Colonic mucosa (tissue), 4 donors: ENCODE data around the gene CPHXL. TPM values are rescaled to one million over a fixed set of nuclear protein-coding genes. Genes with fewer than 3 reads are reported as not detected.
A peak's percentile ranks its signal among the peaks of the same experiment; 100 is the strongest.

Experiments
- DNase-seq: peaks from one replicate; pipeline ENCODE4 v3.0.0-alpha.2; 2020
- H3K27ac ChIP-seq: fragments of 200-600 bp; one replicate; pipeline ENCODE4 v1.8.0; 2021
- H3K27me3 ChIP-seq: fragments of 200-600 bp; one replicate; pipeline ENCODE4 v1.8.0; 2021
- H3K36me3 ChIP-seq: fragments of 200-600 bp; one replicate; pipeline ENCODE4 v1.8.0; 2021
- H3K4me1 ChIP-seq: fragments of 200-600 bp; one replicate; pipeline ENCODE4 v1.8.0; 2021; ENCODE audit warnings: mild to moderate bottlenecking
- H3K4me3 ChIP-seq: fragments of 200-600 bp; one replicate; pipeline ENCODE4 v1.8.0; 2021
- H3K9ac ChIP-seq, 2 donors: one replicate each; pipeline ENCODE4 v1.7.0; 2013; ENCODE audit warnings: control low read depth in 2 of 2, low read depth in 2 of 2, low read length in 2 of 2
- H3K9me3 ChIP-seq: fragments of 200-600 bp; one replicate; pipeline ENCODE4 v1.8.0; 2021
- CTCF ChIP-seq: fragments of 200-600 bp; IDR thresholded peaks from one replicate; pipeline ENCODE4 v1.8.0; 2022; ENCODE audit warnings: antibody characterized with exemption, mild to moderate bottlenecking
- intact Hi-C: fragments of 100-400 bp; cut with DNase I; formaldehyde crosslinking; loops from one replicate; pipeline ENCODE4 v1.14.1; 2022
- total RNA-seq, 2 donors: library from RNA; stranded (reverse); fragmentation: NEBNext Ultra II Directional in 1 of 2; extraction: Animal tissue kit (Norgen Biotek cat#: 25700) in 1 of 2; gene quantifications; one replicate each; pipeline ENCODE4 v1.2.1, GENCODE V29; 2021
- donor health status: healthy.
- donor health status: DM: no; HTN: no; CAD: no.
- donor health status: DM: no; HTN: no; CAD: no.

The CPHXL gene
- total RNA-seq, 2 donors from 2014 or later = not detected

GRCh38 chr16:75762746-75763145 is 36.5 kb upstream of the CPHXL start:
- no peak for TF ChIP-seq CTCF
- intact Hi-C loops = loop anchor here (5.0 kb wide), 2 partner anchors 110 to 290 kb away; no protein-coding TSS in a partner anchor
- Histone ChIP-seq H3K4me1 (no peaks in the 10 kb centered on the region), H3K27ac (no peak overlapping the region), H3K4me3 (no peak overlapping the region), H3K9ac (no peak overlapping the region), H3K9me3 (no peaks in the 10 kb centered on the region), H3K27me3 (no peaks in the 10 kb centered on the region), H3K36me3 (no peaks in the 10 kb centered on the region)
- no peak for DNase-seq

- no peak overlapping the region for H3K4me3 ChIP-seq
- no peaks in the 10 kb centered on the region for H3K4me1 ChIP-seq
- no peak overlapping the region for H3K27ac ChIP-seq
- no peak for TF ChIP-seq CTCF
- H3K36me3 ChIP-seq = no peaks in the 10 kb centered on the region
- intact Hi-C loops = loop anchor here (5.0 kb wide), 2 partner anchors 109 to 289 kb away; no protein-coding TSS in a partner anchor
- no peak overlapping the region for H3K9ac ChIP-seq
- H3K9me3 ChIP-seq = no peaks in the 10 kb centered on the region
- no peaks in the 10 kb centered on the region for H3K27me3 ChIP-seq
- no peak for DNase-seq
Measured at GRCh38 chr16:75761108-75761507, 34.8 kb upstream of the CPHXL start.

- Histone ChIP-seq H3K27me3 (no peaks in the 10 kb centered on the region), H3K9ac (no peak overlapping the region), H3K36me3 (no peaks in the 10 kb centered on the region), H3K4me3 (no peak overlapping the region), H3K9me3 (no peaks in the 10 kb centered on the region), H3K4me1 (no peaks in the 10 kb centered on the region), H3K27ac (no peak overlapping the region)
- intact Hi-C loops = loop anchor here (5.0 kb wide), 2 partner anchors 108 to 288 kb away; no protein-coding TSS in a partner anchor
- DNase-seq = no peak
- no peak for TF ChIP-seq CTCF
Measured at GRCh38 chr16:75760018-75760519, 33.8 kb upstream of the CPHXL start.

GRCh38 chr16:75758215-75758614 is 31.9 kb upstream of the CPHXL start:
- no peak for DNase-seq
- Histone ChIP-seq H3K4me3 (no peak overlapping the region), H3K4me1 (no peaks in the 10 kb centered on the region), H3K36me3 (no peaks in the 10 kb centered on the region), H3K9me3 (no peaks in the 10 kb centered on the region), H3K27me3 (no peaks in the 10 kb centered on the region), H3K27ac (no peak overlapping the region), H3K9ac (no peak overlapping the region)
- no peak for TF ChIP-seq CTCF
- intact Hi-C loops = no loop called here

- Histone ChIP-seq H3K4me1 (no peaks in the 10 kb centered on the region), H3K36me3 (no peaks in the 10 kb centered on the region), H3K27ac (peak overlapping the region; percentile 36), H3K9me3 (no peaks in the 10 kb centered on the region), H3K27me3 (no peaks in the 10 kb centered on the region), H3K4me3 (no peak overlapping the region), H3K9ac (no peak overlapping the region)
- TF ChIP-seq CTCF = no peak
- intact Hi-C loops = no loop called here
- DNase-seq = peak; percentile 41
Measured at GRCh38 chr16:75754141-75754540, 27.9 kb upstream of the CPHXL start.
